Stimulated activated CD4-positive, alpha-beta T cell treated with anti-CD3 and anti-CD28 coated beads, Interleukin-1b, Interleukin-23, amount 100 ng/mL, for 1 hour (primary cell): ENCODE measurements around the gene TMEM163.
"Not testable (repeated sequence)": the region's sequence is repeated elsewhere in the genome, so short reads cannot be mapped to it uniquely, and the experiment has no call there.

ENCODE experiments used
- DNase-seq, 2 donors: peaks; one replicate each; pipeline ENCODE4 v3.0.0-alpha.2; 2020; ENCODE audit warnings: low read depth in 2 of 2

TMEM163 gene

GRCh38 chr2:134489732-134490384, 228.9 kb downstream of the TMEM163 start:
- no peak for DNase-seq

- DNase-seq = no peak
Measured at GRCh38 chr2:134482766-134483340, 235.9 kb downstream of the TMEM163 start.

- DNase-seq = no peak
Measured at GRCh38 chr2:134482131-134482723, 236.6 kb downstream of the TMEM163 start.

- DNase-seq = no peak
Measured at GRCh38 chr2:134479696-134480330, 239.0 kb downstream of the TMEM163 start.

GRCh38 chr2:134476982-134477381, 241.8 kb downstream of the TMEM163 start:
- not testable (repeated sequence) for DNase-seq

GRCh38 chr2:134470561-134471168, 248.1 kb downstream of the TMEM163 start:
- no peak for DNase-seq

- no peak for DNase-seq
Measured at GRCh38 chr2:134469516-134470115, 249.2 kb downstream of the TMEM163 start.

GRCh38 chr2:134468776-134469175, 250.0 kb downstream of the TMEM163 start:
- DNase-seq = no peak

GRCh38 chr2:134468164-134468563, 250.6 kb downstream of the TMEM163 start:
- no peak for DNase-seq

GRCh38 chr2:134466141-134466540, 252.7 kb downstream of the TMEM163 start:
- no peak for DNase-seq

- DNase-seq = no peak
Measured at GRCh38 chr2:134465228-134466105, 253.3 kb downstream of the TMEM163 start.

- no peak for DNase-seq
Measured at GRCh38 chr2:134463699-134464022, 255.1 kb downstream of the TMEM163 start.

- no peak for DNase-seq
Measured at GRCh38 chr2:134462791-134463698, 255.8 kb downstream of the TMEM163 start.

- DNase-seq = no peak
Measured at GRCh38 chr2:134462275-134462674, 256.5 kb downstream of the TMEM163 start.

- no peak for DNase-seq
Measured at GRCh38 chr2:134461511-134461910, 257.3 kb downstream of the TMEM163 start.

- DNase-seq = no peak
Measured at GRCh38 chr2:134460583-134460998, 258.2 kb downstream of the TMEM163 start.

GRCh38 chr2:134459706-134460406, 258.9 kb downstream of the TMEM163 start:
- no peak for DNase-seq

GRCh38 chr2:134458950-134459349, 259.9 kb downstream of the TMEM163 start:
- DNase-seq = no peak

GRCh38 chr2:134458473-134458853, 260.3 kb downstream of the TMEM163 start:
- DNase-seq = no peak
